Stimulated activated CD4-positive, alpha-beta T cell treated with anti-CD3 and anti-CD28 coated beads, Interleukin-12 subunit alpha, Interleukin-12 subunit beta, amount 100 ng/mL, for 24 hours (primary cell): ENCODE measurements around the gene DENND1B.

ENCODE experiments used
- DNase-seq, 2 experiments: peaks; one replicate each; pipeline ENCODE4 v3.0.0-alpha.2; 2020; ENCODE audit warnings: low read depth in 2 of 2

The DENND1B gene

GRCh38 chr1:197468543-197469175, 306.6 kb downstream of the DENND1B start:
- DNase-seq = no peak

- no peak for DNase-seq
These were observed 307.4 kb downstream of the DENND1B start for GRCh38 chr1:197467881-197468280.

DNA sequence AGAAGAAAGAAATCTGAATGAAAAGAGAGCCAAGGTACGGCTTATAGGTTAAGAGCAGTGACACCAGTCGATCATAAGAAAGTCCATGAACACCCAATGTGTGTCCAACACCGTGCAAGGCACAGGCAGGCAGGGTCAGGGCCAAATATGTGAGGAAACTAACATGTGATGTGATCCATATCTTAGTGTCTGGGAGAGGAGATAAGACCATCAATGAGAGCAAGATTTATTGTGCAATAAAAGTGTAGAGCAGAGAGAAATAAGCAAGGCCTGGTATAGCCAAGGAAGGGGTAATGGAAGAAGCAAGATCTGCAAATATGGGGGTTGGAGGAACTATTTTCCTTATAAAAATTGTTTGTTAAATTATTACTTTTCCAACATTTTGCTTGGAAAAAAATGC, 308.5 kb downstream of the DENND1B start:
- DNase-seq = no peak

DNA sequence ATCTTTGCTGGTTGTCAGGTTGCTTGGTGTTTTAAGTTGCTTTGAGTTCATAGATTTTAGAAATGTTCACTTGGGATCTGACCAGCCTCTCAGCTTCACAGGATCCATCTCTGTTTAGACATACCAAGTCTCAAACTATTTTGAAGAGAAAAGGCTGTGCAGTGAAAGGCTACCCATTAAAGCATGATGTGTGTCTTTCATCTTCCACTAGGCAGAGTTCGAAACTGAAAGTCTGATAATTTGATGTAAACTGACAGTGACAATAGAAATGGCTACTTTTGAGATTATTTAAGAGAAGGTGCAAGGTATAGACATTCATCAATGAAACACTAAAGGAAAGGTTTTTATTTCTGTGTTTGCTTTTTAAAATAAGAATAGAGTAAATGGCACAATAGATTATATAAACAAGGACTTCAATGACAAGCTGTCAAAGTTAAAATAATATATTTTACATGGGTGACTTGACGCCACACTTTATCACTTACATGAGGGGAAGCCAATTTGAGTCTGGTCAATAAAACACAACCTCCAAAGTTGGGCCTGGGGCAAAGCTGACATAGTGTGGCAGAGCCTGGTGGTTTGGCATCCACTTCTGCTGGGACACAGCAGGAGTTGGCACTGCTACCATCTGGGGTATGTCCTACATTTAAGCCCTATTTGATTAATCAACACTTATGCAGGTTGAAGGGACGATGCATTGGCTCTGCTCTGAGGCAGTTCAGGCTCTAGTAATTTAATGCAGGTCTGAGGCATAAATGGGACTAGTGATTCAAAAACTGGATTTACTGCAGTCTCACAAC, 309.6 kb downstream of the DENND1B start:
- no peak for DNase-seq

DNA sequence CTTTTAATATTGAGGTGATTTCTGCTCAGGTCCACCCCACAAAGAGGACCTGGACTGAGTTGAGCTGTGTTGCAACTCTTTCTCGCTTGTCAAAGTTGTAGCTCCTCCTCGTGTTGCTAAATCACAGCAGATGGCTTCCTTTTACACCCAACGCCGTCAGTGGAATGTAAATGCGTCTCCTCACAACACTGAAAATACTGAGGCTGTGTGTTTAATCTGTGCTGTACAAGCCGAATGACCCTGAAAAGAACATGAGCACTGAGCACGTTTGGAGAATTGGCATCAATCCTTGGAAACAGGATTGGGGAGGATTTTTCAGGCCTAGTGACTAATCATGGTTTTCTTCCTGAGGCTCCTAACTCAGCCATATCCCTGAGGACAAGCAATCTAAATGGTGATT, 311.2 kb downstream of the DENND1B start:
- DNase-seq = no peak

- no peak for DNase-seq
These were observed 312.1 kb downstream of the DENND1B start for GRCh38 chr1:197463142-197463541.

DNA sequence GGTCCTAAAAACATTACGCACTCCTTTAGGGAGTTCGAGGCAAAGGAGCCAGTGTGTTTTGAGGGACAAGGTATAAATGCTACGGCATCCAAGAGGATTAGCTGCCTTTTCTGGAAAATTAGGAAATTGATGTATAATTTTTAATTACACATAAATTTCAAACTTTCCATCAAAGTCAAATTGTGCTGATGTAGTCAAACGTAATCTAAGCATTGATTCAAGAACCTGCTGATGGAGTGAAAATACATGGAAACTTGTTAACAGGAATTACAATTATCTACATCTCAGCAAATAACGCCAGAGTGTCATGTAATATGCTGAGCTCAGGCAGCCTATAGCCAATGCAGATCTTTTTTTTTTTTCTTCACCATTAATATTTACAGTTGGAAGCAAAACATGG, 312.7 kb downstream of the DENND1B start:
- DNase-seq = no peak
